Right ventricle myocardium inferior (tissue), 1 donor: ENCODE data around the gene HIVEP1. TPM values are rescaled to one million over a fixed set of nuclear protein-coding genes. Genes with fewer than 3 reads are reported as not detected.

ENCODE experiments used
- ATAC-seq: fragments of 200-7000 bp; cut with Tn5 transposase; one replicate; pipeline ENCODE4 v1.9.1; 2020; ENCODE audit warnings: mild to moderate bottlenecking, moderate library complexity
- DNase-seq: peaks from one replicate; pipeline ENCODE4 v3.0.0; 2021; ENCODE audit errors: missing footprints
- intact Hi-C: fragments of 100-400 bp; cut with DNase I; formaldehyde crosslinking; loops from one replicate; pipeline ENCODE4 v1.11.0; 2022
- total RNA-seq: library from RNA; stranded (reverse); fragmentation: NEBNext Ultra II Directional; extraction: Animal tissue kit (Norgen Biotek cat#: 25700); gene quantifications from one replicate; pipeline ENCODE4 v1.2.1, GENCODE V29; 2021
- donor health status: DM: no; HTN: yes; CAD: no; lungs with severe emphysema.

HIVEP1 gene
- total RNA-seq, 1 donor from 2014 or later = 8.3 TPM

DNA sequence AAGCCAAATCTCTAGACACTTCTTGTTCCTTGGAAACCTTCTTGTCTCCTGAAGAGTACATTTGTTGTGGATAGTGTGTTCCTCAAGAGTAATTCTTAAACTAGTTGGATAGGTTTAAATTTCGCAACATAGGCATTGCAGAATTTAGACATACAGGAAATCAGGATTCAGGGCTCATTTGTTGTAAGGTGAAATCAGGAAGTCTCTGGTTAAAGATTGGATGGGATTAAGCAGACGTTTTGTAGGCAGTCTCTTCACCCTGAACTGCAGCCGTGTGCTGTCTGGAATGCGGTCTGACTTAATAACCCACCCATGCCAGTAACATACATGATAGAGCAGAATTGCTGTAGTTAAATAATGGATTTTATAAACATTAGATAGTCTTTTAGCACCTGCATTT is 21.7 kb downstream of the HIVEP1 start:
- ATAC-seq = no peak
- intact Hi-C loops = no loop called here
- no peak for DNase-seq

DNA sequence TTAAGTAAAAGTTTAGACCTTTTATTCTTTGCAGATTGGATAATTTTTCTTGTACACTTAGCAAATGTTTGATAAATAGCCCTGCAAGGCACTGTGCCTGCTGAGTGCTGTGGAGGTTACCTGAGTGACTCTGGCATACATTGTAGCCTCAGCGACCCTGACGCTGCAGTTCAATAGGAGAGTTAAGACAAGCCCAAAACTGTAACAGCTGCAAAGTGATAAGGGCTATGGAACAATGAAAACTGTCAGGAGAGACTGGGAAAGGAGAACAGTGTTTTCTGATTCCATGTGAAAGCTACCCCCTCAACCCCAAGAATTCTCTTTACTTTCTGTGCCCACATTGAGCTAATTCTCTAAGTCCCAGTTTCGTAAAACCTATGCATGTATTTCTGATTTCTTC is 22.2 kb downstream of the HIVEP1 start:
- intact Hi-C loops = no loop called here
- ATAC-seq (no peak), DNase-seq (no peak)

DNA sequence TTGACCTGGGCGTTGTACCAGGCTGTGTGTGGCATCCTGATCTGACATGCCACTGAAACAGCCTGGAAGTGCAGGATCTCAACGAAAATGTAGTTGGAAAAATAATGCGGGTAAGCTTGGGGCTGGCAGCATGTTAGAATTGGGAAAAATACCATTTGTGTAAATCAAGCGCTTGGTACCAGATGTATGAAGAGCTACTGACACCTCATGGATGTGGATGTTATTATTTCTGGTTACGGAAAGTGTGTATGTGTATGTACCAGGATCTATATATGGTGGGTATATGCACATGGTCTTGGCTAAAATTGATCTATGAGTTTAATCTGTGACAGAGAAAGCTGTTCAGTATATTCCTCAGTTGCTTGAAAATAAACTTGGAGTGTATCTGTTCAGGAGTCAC is 22.7 kb downstream of the HIVEP1 start:
- DNase-seq (no peak), ATAC-seq (no peak)
- intact Hi-C loops = no loop called here

GRCh38 chr6:12036766-12037165 is 24.7 kb downstream of the HIVEP1 start:
- intact Hi-C loops = no loop called here
- no peak for ATAC-seq
- DNase-seq = no peak

DNA sequence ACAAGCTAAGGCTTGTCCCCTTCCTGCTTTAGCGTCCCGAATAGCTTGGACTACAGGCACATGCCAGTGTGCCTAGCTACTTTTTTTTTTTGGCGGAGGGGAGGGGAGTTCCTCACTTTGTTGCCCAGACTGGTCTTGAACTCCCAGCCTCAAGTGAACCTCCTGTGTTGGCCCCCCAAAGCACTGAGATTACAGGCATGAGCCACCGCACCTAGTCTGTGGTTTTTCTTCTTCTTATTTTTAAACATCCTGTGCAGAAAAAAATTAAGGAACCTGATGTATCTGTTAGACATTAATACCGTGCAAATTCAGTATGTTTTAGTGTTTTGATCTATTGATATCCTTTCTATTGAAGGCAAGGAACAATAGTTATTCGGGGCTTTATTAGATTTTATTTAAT is 25.7 kb downstream of the HIVEP1 start:
- ATAC-seq = no peak
- no peak for DNase-seq
- intact Hi-C loops = no loop called here

- ATAC-seq (no peak), DNase-seq (no peak)
- intact Hi-C loops = no loop called here
Measured at GRCh38 chr6:12039540-12040459, 27.7 kb downstream of the HIVEP1 start.

DNA sequence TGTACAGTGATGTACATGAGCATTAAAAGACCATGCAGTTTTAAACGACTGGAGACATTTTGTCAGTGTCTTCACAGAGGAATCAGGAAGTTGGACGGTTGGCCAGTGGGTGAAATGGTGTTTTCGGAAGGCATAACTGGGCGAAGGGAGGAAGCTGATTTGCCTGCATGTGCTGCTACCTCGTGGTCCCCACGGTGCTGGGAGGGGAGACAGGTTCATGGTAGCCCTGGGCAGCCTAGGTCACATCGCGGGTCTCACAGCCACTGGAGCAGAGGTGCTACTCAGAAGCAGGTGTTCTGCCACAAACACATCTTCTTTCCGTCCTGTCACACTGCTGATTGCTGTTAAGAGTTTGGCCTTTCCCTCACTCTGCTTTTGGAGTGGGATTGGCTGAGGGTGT is 35.2 kb downstream of the HIVEP1 start:
- DNase-seq = no peak

DNA sequence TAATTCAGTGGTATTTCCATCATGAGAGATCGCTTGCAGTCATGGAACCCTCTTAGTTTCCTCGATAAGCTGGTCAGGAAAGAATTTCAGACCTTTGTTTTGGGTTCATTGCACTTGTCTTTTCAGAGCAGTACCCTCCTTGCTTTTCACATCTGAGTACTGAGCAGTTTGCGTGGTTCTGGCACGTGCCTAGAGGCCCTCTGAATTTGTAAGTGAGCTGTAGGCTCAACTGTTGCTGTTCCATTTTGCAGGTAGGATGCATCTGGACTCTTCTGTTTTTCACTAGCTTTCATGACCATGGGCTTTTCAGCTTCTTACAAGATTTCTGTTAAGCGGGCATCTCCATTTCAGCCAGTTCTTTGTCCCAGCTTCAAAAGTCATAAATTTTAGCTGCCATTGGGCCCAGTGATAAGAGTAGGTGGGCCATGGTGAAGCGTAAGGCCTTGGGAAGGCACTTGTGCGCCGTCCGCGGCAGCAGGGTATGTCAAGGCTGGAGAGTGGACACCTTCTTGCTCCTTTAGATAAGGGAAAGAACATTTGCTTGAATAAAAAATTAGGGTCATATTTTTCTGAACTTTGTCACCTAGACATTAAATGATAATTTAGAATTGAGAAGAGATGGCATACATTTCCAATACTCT is 35.8 kb downstream of the HIVEP1 start:
- ATAC-seq (no peak), DNase-seq (no peak)
- intact Hi-C loops = no loop called here

More for the DNA sequence above, 35.2 kb downstream of the HIVEP1 start:
- no peak for ATAC-seq
- intact Hi-C loops = no loop called here

- intact Hi-C loops = no loop called here
- no peak for ATAC-seq
Measured at GRCh38 chr6:12048609-12049008, 36.5 kb downstream of the HIVEP1 start.

GRCh38 chr6:12049165-12049564 is 37.1 kb downstream of the HIVEP1 start:
- no peak for ATAC-seq
- intact Hi-C loops = no loop called here
- DNase-seq = no peak

More at GRCh38 chr6:12048609-12049008, 36.5 kb downstream of the HIVEP1 start:
- DNase-seq = no peak

GRCh38 chr6:12051861-12052368 is 39.8 kb downstream of the HIVEP1 start:
- ATAC-seq = no peak
- intact Hi-C loops = no loop called here
- no peak for DNase-seq

GRCh38 chr6:12058172-12058961 is 46.3 kb downstream of the HIVEP1 start:
- ATAC-seq = peak; percentile 57
- DNase-seq = no peak
- intact Hi-C loops = no loop called here

- ATAC-seq (peak; percentile 77), DNase-seq (peak; percentile 82)
- intact Hi-C loops = no loop called here
Measured at GRCh38 chr6:12060780-12061609, 48.9 kb downstream of the HIVEP1 start.

DNA sequence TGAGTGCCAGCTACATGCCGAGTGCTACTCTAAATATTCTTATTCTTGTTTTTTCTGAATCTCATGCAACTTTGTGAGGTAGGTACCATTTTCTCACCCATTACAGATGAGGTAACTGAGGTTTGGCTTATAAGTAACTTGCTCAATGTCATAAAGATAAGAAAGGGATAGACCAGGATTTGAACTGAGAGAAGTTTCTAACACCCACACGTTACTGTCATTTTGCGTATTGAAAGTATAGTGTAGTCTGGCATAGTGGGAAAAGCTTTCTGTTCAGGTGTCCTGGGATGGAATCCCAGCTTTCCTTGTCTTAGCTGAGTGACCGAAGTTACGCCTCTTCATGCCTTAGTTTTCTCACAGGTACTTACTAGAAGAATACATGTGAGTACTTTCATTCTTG is 50.5 kb downstream of the HIVEP1 start:
- ATAC-seq (no peak), DNase-seq (no peak)
- intact Hi-C loops = no loop called here

GRCh38 chr6:12064131-12064530 is 52.0 kb downstream of the HIVEP1 start:
- DNase-seq = no peak
- intact Hi-C loops = no loop called here
- no peak for ATAC-seq

DNA sequence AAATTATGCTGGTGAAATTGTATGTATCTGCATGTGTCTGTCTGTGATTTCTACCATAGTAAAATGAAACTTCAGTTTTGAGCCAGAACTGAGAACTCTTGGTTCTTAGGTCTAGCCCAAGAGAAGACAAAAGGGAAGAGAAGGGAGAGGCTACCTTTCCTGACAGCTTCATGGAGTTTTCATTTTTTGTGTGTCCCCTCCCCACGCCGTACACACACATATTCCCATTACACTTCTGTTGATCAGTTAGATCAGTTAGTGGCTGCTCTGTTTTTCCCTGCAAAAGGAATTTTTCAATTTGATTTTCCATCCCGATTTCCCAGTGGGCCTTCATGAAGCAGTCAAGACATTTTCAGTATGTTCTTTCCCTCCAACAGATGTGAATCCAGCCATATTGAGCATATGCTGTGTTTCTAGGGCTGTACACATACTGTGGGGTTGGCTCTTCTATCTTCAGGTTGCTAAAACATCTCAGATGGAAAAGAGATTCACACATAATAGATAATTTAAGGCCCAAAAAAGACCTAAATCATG is 52.5 kb downstream of the HIVEP1 start:
- ATAC-seq (no peak), DNase-seq (no peak)
- intact Hi-C loops = no loop called here

- peak; percentile 26 for ATAC-seq
- intact Hi-C loops = no loop called here
- no peak for DNase-seq
Measured at GRCh38 chr6:12065321-12066140, 53.4 kb downstream of the HIVEP1 start.
